C4-2B (cell line): ENCODE data around the gene ZDHHC11B.

ENCODE experiments used
- H3K27ac ChIP-seq: fragments of 450-650 bp; 2 replicates; pipeline ENCODE4 v1.5.1; 2017
- ZFX ChIP-seq: fragments of 450-650 bp; IDR thresholded peaks from 2 replicates; pipeline ENCODE4 v1.6.1; 2017
- TF ChIP-seq, protein P1 (sequence below): fragments of 450-650 bp; conservative IDR thresholded peaks from 2 replicates; pipeline ENCODE4 v1.5.1; 2017; ENCODE audit warnings: mild to moderate bottlenecking

ZDHHC11B gene

GRCh38 chr5:673161-673830 is 111.2 kb downstream of the ZDHHC11B start:
- peak overlapping the region; percentile 68 for H3K27ac ChIP-seq

GRCh38 chr5:672329-673160 is 112.0 kb downstream of the ZDHHC11B start:
- TF ChIP-seq, protein P1, sequence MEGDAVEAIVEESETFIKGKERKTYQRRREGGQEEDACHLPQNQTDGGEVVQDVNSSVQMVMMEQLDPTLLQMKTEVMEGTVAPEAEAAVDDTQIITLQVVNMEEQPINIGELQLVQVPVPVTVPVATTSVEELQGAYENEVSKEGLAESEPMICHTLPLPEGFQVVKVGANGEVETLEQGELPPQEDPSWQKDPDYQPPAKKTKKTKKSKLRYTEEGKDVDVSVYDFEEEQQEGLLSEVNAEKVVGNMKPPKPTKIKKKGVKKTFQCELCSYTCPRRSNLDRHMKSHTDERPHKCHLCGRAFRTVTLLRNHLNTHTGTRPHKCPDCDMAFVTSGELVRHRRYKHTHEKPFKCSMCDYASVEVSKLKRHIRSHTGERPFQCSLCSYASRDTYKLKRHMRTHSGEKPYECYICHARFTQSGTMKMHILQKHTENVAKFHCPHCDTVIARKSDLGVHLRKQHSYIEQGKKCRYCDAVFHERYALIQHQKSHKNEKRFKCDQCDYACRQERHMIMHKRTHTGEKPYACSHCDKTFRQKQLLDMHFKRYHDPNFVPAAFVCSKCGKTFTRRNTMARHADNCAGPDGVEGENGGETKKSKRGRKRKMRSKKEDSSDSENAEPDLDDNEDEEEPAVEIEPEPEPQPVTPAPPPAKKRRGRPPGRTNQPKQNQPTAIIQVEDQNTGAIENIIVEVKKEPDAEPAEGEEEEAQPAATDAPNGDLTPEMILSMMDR = no peak
- TF ChIP-seq ZFX = no peak
- H3K27ac ChIP-seq = peak overlapping the region; percentile 68

More at GRCh38 chr5:673161-673830, 111.2 kb downstream of the ZDHHC11B start:
- no peak for TF ChIP-seq ZFX
- TF ChIP-seq, protein P1 = no peak

- peak overlapping the region; percentile 68 for H3K27ac ChIP-seq
- TF ChIP-seq, protein P1 = peak; percentile 95
- TF ChIP-seq ZFX = no peak
Measured at GRCh38 chr5:671459-672328, 112.8 kb downstream of the ZDHHC11B start.

GRCh38 chr5:670396-671270 is 113.9 kb downstream of the ZDHHC11B start:
- peak overlapping the region; percentile 68; the same call in 1 of the 2 replicates for H3K27ac ChIP-seq
- TF ChIP-seq, protein P1 = no peak
- TF ChIP-seq ZFX = no peak

GRCh38 chr5:669842-670395 is 114.6 kb downstream of the ZDHHC11B start:
- H3K27ac ChIP-seq = no peak overlapping the region
- no peak for TF ChIP-seq ZFX

DNA sequence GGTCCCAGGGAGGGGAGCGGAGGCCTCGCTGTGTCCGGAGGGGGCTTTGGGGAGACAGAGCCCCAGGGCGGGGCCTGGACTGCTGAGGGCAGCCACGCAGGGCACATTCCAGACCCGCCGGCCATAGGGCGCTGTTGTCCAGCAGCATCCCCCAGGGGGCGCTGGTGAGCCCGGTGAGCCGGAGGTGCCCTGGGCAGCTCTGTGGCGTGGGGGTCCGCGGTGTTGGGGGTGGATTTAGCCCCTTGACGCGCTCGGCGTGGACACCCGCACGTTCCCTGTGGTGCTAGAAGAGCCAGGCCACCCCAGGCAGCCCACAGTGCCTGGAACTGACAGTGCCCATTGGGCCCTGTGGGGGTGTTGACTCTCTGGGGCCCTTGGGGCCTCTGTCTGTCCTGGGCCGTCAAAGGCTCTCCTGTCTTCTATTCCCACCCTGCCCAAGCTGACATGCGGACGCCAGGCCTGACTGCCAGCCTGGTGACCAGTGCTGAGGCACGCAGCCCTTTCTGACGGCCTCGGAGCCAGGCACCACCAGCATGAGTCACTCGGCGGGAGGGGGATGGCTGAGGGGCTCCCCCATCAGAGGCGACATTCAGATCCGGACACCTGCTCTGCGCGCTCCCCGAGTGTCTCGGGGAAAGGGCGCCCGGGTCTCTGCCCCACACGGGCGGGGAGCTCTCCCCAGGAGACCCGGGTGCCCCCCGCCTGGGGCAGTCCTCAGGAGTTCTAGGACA is 115.3 kb downstream of the ZDHHC11B start:
- no peak overlapping the region for H3K27ac ChIP-seq
- TF ChIP-seq, protein P1 = peak; percentile 90
- TF ChIP-seq ZFX = no peak
